Measurements from ENCODE around the gene PARK7.

DNA sequence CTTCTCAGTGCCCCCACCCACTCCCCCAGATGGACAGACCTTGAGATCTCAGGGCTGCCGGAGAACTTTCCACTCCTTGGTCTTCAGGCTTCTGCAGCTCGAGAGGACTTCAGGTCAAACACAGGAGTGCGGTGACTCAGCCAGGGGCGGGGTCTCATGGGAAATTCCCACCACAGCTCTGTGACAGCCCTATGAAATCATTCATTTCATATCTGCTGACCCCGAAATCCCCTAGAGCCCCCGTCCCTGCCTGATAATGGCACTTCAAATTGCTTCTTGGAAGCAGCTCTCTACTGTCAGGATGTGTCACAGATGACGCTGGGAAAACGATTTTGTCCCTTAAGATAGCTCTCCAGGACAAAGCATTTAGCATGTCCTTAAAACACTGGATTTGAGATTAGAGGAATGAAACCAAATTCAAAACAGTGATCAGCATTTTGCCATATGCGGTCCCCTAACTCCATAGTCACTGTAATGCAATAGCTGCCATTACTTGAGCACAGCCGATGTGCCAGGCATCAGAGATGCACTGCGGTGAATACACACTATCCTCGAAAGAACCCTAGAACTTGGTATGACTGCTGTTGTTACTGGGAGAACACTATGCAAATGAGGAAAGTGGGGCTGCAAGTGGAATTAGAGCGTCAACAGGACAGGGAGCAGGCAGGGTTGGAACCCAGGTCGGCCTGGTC, 20.6 kb upstream of the PARK7 start, which contains the start of gene TNFRSF9:
- TF ChIP-seq, protein P1, sequence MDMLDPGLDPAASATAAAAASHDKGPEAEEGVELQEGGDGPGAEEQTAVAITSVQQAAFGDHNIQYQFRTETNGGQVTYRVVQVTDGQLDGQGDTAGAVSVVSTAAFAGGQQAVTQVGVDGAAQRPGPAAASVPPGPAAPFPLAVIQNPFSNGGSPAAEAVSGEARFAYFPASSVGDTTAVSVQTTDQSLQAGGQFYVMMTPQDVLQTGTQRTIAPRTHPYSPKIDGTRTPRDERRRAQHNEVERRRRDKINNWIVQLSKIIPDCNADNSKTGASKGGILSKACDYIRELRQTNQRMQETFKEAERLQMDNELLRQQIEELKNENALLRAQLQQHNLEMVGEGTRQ (IDR thresholded peaks at IDR 0.05) = no peak
- TF ChIP-seq, protein P2, sequence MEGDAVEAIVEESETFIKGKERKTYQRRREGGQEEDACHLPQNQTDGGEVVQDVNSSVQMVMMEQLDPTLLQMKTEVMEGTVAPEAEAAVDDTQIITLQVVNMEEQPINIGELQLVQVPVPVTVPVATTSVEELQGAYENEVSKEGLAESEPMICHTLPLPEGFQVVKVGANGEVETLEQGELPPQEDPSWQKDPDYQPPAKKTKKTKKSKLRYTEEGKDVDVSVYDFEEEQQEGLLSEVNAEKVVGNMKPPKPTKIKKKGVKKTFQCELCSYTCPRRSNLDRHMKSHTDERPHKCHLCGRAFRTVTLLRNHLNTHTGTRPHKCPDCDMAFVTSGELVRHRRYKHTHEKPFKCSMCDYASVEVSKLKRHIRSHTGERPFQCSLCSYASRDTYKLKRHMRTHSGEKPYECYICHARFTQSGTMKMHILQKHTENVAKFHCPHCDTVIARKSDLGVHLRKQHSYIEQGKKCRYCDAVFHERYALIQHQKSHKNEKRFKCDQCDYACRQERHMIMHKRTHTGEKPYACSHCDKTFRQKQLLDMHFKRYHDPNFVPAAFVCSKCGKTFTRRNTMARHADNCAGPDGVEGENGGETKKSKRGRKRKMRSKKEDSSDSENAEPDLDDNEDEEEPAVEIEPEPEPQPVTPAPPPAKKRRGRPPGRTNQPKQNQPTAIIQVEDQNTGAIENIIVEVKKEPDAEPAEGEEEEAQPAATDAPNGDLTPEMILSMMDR (IDR thresholded peaks at IDR 0.05) = no peak
- TF ChIP-seq POLR2A (IDR thresholded peaks at IDR 0.05; ENCODE audit: low read length) = no peak
- TF ChIP-seq RCOR1 (IDR thresholded peaks at IDR 0.05; ENCODE audit: low read depth, low read length) = no peak
- no peak for TF ChIP-seq MYC (IDR thresholded peaks at IDR 0.05; ENCODE audit: borderline replicate concordance, low read length)
- TF ChIP-seq, protein P3, sequence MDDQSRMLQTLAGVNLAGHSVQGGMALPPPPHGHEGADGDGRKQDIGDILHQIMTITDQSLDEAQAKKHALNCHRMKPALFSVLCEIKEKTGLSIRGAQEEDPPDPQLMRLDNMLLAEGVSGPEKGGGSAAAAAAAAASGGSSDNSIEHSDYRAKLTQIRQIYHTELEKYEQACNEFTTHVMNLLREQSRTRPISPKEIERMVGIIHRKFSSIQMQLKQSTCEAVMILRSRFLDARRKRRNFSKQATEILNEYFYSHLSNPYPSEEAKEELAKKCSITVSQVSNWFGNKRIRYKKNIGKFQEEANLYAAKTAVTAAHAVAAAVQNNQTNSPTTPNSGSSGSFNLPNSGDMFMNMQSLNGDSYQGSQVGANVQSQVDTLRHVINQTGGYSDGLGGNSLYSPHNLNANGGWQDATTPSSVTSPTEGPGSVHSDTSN (IDR thresholded peaks at IDR 0.05) = no peak
- TF ChIP-seq SMC3 (IDR thresholded peaks at IDR 0.05) = no peak
- TF ChIP-seq CBX2 (IDR thresholded peaks at IDR 0.05; ENCODE audit: borderline replicate concordance, low read depth) = no peak
- no peak for TF ChIP-seq REST (IDR thresholded peaks at IDR 0.05)
- no peak for TF ChIP-seq RAD21 (conservative IDR thresholded peaks at IDR 0.05 in 1 of 2, IDR thresholded peaks at IDR 0.05 in 1 of 2)
- no peak for TF ChIP-seq CBX8 (IDR thresholded peaks at IDR 0.05)
- TF ChIP-seq, protein P4, sequence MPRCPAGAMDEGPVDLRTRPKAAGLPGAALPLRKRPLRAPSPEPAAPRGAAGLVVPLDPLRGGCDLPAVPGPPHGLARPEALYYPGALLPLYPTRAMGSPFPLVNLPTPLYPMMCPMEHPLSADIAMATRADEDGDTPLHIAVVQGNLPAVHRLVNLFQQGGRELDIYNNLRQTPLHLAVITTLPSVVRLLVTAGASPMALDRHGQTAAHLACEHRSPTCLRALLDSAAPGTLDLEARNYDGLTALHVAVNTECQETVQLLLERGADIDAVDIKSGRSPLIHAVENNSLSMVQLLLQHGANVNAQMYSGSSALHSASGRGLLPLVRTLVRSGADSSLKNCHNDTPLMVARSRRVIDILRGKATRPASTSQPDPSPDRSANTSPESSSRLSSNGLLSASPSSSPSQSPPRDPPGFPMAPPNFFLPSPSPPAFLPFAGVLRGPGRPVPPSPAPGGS (IDR thresholded peaks at IDR 0.05) = no peak
- TF ChIP-seq CHD2 (IDR thresholded peaks at IDR 0.05; ENCODE audit: low read length, partially characterized antibody) = no peak

Data from A549 (cell line).